Epithelial cell of proximal tubule (primary cell): ENCODE measurements around the gene PRKCE. TPM values are rescaled to one million over a fixed set of nuclear protein-coding genes. Genes with fewer than 3 reads are reported as not detected.

ENCODE experiments used
- DNase-seq: peaks from one replicate; pipeline ENCODE4 v3.0.0-alpha.2; 2011; ENCODE audit warnings: low read depth
- H3K4me3 ChIP-seq: 2 replicates; pipeline ENCODE4 v1.5.1; 2011; ENCODE audit warnings: low read depth, mild to moderate bottlenecking, low read length
- total RNA-seq: library from RNA; depleted of rRNA; stranded (reverse); fragments of >200 nt; gene quantifications from 2 replicates; pipeline ENCODE4 v1.2.3, GENCODE V29; 2015
- TF ChIP-seq, protein P1 (sequence below): conservative IDR thresholded peaks from 2 replicates; pipeline ENCODE4 v1.5.1; 2012; ENCODE audit warnings: low read depth, mild to moderate bottlenecking, low read length

The PRKCE gene
- total RNA-seq, 1 donor from 2014 or later = 2.5 TPM

DNA sequence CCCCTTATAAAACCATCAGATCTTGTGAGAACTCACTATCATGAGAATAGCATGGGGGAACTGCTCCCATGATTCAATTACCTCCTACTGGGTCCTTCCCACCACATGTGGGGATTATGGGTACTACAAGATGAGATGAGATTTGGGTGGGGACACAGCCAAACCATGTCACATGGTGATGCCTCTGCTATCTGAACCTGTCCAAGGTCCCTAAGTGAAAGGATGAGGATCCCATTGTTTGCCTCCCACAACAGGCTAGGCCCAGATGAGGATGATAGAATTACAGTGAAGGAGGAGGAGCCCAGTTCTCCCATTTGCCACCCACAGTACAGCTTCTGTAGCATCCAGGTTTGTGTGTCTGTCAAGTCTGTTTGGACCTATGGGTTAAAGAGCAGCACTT lies 65.4 kb downstream of the PRKCE start:
- DNase-seq = no peak
- TF ChIP-seq, protein P1, sequence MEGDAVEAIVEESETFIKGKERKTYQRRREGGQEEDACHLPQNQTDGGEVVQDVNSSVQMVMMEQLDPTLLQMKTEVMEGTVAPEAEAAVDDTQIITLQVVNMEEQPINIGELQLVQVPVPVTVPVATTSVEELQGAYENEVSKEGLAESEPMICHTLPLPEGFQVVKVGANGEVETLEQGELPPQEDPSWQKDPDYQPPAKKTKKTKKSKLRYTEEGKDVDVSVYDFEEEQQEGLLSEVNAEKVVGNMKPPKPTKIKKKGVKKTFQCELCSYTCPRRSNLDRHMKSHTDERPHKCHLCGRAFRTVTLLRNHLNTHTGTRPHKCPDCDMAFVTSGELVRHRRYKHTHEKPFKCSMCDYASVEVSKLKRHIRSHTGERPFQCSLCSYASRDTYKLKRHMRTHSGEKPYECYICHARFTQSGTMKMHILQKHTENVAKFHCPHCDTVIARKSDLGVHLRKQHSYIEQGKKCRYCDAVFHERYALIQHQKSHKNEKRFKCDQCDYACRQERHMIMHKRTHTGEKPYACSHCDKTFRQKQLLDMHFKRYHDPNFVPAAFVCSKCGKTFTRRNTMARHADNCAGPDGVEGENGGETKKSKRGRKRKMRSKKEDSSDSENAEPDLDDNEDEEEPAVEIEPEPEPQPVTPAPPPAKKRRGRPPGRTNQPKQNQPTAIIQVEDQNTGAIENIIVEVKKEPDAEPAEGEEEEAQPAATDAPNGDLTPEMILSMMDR = no peak
- no peak overlapping the region for H3K4me3 ChIP-seq

DNA sequence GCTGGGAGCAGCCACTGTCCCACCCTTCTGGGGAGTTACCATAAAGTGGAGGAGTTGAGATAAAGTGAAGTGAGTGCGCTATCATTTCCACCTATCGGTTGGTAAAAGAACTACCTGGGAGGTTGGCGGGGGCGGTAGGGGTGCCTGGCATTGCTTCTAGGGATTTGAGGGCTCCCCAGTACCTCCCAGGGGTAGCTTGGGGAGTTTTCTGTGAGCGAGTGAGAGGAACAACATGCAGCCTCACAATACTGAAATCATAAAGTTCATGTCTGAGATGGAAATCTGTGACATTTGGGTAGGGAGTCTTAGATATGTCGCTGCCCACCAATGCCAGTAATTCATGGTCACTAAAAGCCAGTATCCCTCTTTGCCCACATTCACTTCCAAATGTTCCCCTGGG lies 68.7 kb downstream of the PRKCE start:
- DNase-seq = no peak
- TF ChIP-seq, protein P1 = no peak
- no peak overlapping the region for H3K4me3 ChIP-seq

DNA sequence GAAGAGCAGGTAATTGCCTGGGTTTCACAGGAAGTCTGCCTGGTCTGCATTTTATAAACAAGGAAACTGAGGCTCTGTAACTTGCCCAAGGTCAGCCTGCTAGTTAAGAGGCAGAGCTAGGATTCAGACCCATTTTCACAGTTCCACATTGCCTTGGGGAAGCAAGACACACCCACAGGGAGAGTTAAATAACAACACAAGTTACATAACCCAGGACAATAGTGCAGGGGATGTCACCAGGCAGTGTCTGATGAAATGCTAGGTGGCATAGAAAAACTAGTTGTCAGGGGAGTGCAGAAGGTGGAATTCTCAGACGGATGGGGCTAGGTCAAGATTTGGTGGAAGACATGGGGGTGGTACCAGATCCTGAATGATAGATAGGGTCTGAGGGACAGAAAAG lies 69.7 kb downstream of the PRKCE start:
- no peak for DNase-seq
- TF ChIP-seq, protein P1 = no peak
- H3K4me3 ChIP-seq = no peak overlapping the region

DNA sequence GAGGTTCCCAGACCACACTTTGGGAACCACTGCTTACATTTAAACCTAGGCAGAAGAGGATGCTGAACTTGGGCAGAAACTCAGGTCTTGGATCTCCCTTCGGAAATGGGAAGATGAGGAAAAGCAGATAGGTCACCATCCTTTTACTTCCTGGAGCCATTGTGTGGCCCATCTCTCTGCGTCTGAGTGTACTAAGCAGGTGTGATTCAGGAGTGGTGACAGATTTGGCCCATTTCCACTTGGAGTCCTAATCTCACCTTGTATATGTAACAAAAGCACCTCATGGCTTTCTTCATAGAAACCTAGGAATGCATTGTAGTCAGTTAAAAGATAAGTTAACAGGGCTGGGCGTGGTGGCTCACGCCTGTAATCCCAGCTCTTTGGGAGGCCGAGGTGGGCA lies 71.0 kb downstream of the PRKCE start:
- no peak overlapping the region for H3K4me3 ChIP-seq
- DNase-seq = no peak
- TF ChIP-seq, protein P1 = no peak

DNA sequence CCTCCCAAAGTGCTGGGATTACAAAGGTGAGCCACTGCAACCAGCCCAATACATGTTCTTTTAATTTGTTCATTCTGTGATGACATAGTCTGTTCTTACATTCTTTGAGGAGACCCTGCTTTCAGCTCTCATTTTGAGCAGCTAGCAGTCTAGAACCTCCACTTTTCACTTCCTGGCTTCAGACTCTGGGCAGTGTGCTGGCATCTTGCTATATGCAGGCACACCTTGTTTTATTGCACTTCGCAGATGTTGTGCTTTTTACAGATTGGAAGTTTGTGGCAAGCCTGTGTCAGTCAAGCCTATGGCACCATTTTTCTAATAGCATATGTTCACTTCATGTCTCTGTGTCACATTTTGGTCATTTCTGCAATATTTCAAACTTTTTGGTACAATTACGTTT lies 72.4 kb downstream of the PRKCE start:
- no peak overlapping the region for H3K4me3 ChIP-seq
- TF ChIP-seq, protein P1 = no peak
- DNase-seq = no peak

DNA sequence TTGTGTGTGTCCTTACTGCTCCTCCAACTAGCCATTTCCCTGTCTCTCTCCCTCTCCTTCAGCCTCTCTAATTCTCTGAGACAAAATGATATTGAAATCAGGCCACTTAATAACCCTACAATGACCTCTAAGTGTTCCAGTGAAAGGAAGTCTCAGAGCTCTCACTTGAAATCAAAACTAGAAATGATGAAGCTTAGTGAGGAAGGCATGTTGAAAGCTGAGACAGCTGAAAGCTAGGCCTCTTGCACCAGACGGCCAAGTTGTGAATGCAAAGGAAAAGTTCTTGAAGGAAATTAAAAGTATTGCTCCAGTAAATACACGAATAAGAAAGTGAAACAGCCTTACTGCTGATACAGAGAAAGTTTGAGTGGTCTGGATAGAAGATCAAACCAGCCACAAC lies 72.9 kb downstream of the PRKCE start:
- DNase-seq = no peak
- TF ChIP-seq, protein P1 = no peak
- no peak overlapping the region for H3K4me3 ChIP-seq

DNA sequence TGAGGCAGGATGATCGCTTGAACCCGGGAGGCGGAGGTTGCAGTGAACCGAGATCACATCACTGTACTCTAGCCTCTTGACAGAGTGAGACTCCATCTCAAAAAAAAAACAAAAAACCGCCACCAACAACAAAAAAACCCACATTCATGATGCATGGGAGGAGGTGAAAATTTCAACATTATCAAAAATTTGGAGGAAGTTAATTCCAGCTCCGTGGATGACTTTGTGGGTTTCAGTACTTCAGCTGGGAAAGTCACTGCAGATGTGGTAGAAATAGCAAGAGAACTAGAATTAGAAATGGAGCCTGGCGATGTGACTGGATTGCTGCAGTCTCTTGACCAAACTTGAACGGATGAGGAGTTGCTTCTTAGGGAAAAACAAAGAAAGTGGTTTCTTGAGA lies 74.3 kb downstream of the PRKCE start:
- TF ChIP-seq, protein P1 = no peak
- no peak overlapping the region for H3K4me3 ChIP-seq

More for the DNA sequence above, 74.3 kb downstream of the PRKCE start:
- DNase-seq = no peak
